ENCODE data around the gene NAPA.

Gene NAPA

GRCh38 chr19:47483800-47484690 is 30.8 kb downstream of the NAPA start, which contains the start of gene KPTN:
TSS of gene KPTN (minus strand) at chr19:47484219. CDS start at chr19:47484160, 59 bp downstream.
- DNase-seq = peak; percentile 88

GRCh38 chr19:47483200-47483599 is 31.7 kb downstream of the NAPA start:
- DNase-seq = no peak

- no peak for DNase-seq
These were observed 33.3 kb downstream of the NAPA start for GRCh38 chr19:47481460-47482052.

- no peak for DNase-seq
These were observed 34.2 kb downstream of the NAPA start for GRCh38 chr19:47480658-47481057.

GRCh38 chr19:47479701-47480503 is 35.0 kb downstream of the NAPA start:
- DNase-seq = no peak

GRCh38 chr19:47476438-47476972 is 38.4 kb downstream of the NAPA start:
- DNase-seq = no peak

GRCh38 chr19:47475465-47475864 is 39.4 kb downstream of the NAPA start:
- no peak for DNase-seq

- DNase-seq = no peak
These were observed 41.5 kb downstream of the NAPA start for GRCh38 chr19:47473336-47473735.

- DNase-seq = peak; percentile 76
These were observed 43.0 kb downstream of the NAPA start, which contains the start of gene SLC8A2 for GRCh38 chr19:47471733-47472457. TSS of gene SLC8A2 (minus strand) at chr19:47471893. CDS start at chr19:47466403, 5,490 bp downstream.

- DNase-seq = no peak
These were observed 43.5 kb downstream of the NAPA start for GRCh38 chr19:47471381-47471732.

GRCh38 chr19:47470447-47471195 is 44.2 kb downstream of the NAPA start:
- no peak for DNase-seq

- DNase-seq = no peak
These were observed 45.1 kb downstream of the NAPA start for GRCh38 chr19:47469719-47470118.

GRCh38 chr19:47469363-47469700 is 45.5 kb downstream of the NAPA start:
- DNase-seq = no peak

- DNase-seq = no peak
These were observed 46.9 kb downstream of the NAPA start for GRCh38 chr19:47467914-47468313.

GRCh38 chr19:47465957-47466356 is 48.9 kb downstream of the NAPA start:
- no peak for DNase-seq

- DNase-seq = no peak
These were observed 50.0 kb downstream of the NAPA start for GRCh38 chr19:47464675-47465419.

GRCh38 chr19:47461876-47462275 is 53.0 kb downstream of the NAPA start:
- DNase-seq = no peak

- no peak for DNase-seq
These were observed 55.4 kb downstream of the NAPA start for GRCh38 chr19:47459477-47459876.

GRCh38 chr19:47458672-47459071 is 56.2 kb downstream of the NAPA start:
- DNase-seq = no peak

GRCh38 chr19:47456721-47457474 is 58.0 kb downstream of the NAPA start:
- DNase-seq = no peak
